ENCODE data around the gene TMEM109. TPM values are rescaled to one million over a fixed set of nuclear protein-coding genes. Genes with fewer than 3 reads are reported as not detected.

The TMEM109 gene
- total and polyA plus RNA-seq, 9 of the 15 experiments (the other 6 are each of a cell fraction or from before 2014, with no cell fraction given) = 9.2 to 71.3 (median 30.5) TPM

- Histone ChIP-seq H3K4me1 (replicated peaks in 1 of 2; ENCODE audit: control insufficient read depth in 2 of 2, insufficient read depth in 2 of 2, low read length in 2 of 2) (peaks cover 17 to 29% of the 10 kb centered on the region in 2 experiments; a peak in 4 of 5 replicates), H3K9ac (ENCODE audit: insufficient read depth in 1 of 2, low read depth in 2 of 2, low read length in 2 of 2) (peak overlapping the region in 1 of 2 experiments; percentile 39; a peak in 1 of 4 replicates), H3K4me3 (no peak overlapping the region), H3K9me1 (ENCODE audit: control insufficient read depth, insufficient read depth, low read length) (no peaks in the 10 kb centered on the region), H4K20me1 (replicated peaks; ENCODE audit: control insufficient read depth, insufficient read depth, low read length) (peaks cover 5% of the 10 kb centered on the region; the same call in 1 of the 2 replicates), H2AFZ (ENCODE audit: low read depth, low read length) (no peak overlapping the region), H3K27ac (ENCODE audit: extremely low read depth, low read depth, low read length) (no peak overlapping the region), H3K9me3 (replicated peaks; ENCODE audit: control insufficient read depth, insufficient read depth, low read depth, low read length) (no peaks in the 10 kb centered on the region), H3K79me2 (ENCODE audit: control insufficient read depth, insufficient read depth, low read length) (peaks cover 54% of the 10 kb centered on the region), H3K36me3 (ENCODE audit: control insufficient read depth, insufficient read depth, low read length) (peaks cover 45% of the 10 kb centered on the region), H3K27me3 (ENCODE audit: control insufficient read depth in 2 of 2, insufficient read depth in 2 of 2, low read length in 2 of 2) (no peaks in the 10 kb centered on the region), H3K4me2 (ENCODE audit: insufficient read depth, low read length) (no peak overlapping the region)
- no peak for DNase-seq (ENCODE audit: extremely low read depth in 1 of 4, low spot score in 3 of 4)
- no peak for FAIRE-seq
- no peak for TF ChIP-seq HNRNPK (IDR thresholded peaks at IDR 0.05; ENCODE audit: low read depth, low read length, poor library complexity, severe bottlenecking)
- no peak for TF ChIP-seq CBFA2T2 (conservative IDR thresholded peaks at IDR 0.05)
- no peak for TF ChIP-seq RBM25 (IDR thresholded peaks at IDR 0.05; ENCODE audit: low read depth, low read length, severe bottlenecking)
- TF ChIP-seq ZNF785 (CRISPR knock-in tag; IDR thresholded peaks at IDR 0.05) = no peak
- TF ChIP-seq FUS (optimal IDR thresholded peaks at IDR 0.05; ENCODE audit: low read depth, low read length) = no peak
- WGBS (ENCODE audit: insufficient coverage, low coverage, missing lambda C conversion rate) = 83% methylated on average over 2 of the region's 3 CpGs
- POLR2A ChIA-PET = interaction anchor here (0.6 to 2.3 kb wide), 3 partner anchors 11 to 1147 kb away, joined by 3 to 14 read pairs (median 4); partner anchors contain the start of gene PRPF19
- ATAC-seq = no peak
- no TSS peak for BruUV-seq (replicated peaks)
- in situ Hi-C loops (cut with MboI) = no loop called here
- CTCF ChIA-PET (ENCODE audit: low intra/inter-chr PET ratio) = no interaction called here
- intact Hi-C loops (cut with micrococcal nuclease) = no loop called here
These were observed 2.8 kb downstream of the TMEM109 start for GRCh38 chr11:60916669-60917206.

- no peak overlapping the region for H3K9ac ChIP-seq (ENCODE audit: insufficient read depth in 1 of 2, low read depth in 2 of 2, low read length in 2 of 2)
- DNase-seq (ENCODE audit: extremely low read depth in 1 of 4, low spot score in 3 of 4) = no peak
- intact Hi-C loops (cut with micrococcal nuclease) (no loop called here), in situ Hi-C loops (cut with MboI) (no loop called here)
- ChIA-PET POLR2A (interaction anchor here (0.6 kb wide), 1 partner anchor 1147 kb away, joined by 3 read pairs; no protein-coding TSS in a partner anchor), CTCF (ENCODE audit: low intra/inter-chr PET ratio) (interaction anchor here (0.6 kb wide), 1 partner anchor 455 kb away, joined by 5 read pairs; no protein-coding TSS in a partner anchor)
- no peak overlapping the region for H3K27ac ChIP-seq (ENCODE audit: extremely low read depth, low read depth, low read length)
- no peaks in the 10 kb centered on the region for H3K9me1 ChIP-seq (ENCODE audit: control insufficient read depth, insufficient read depth, low read length)
- ATAC-seq = no peak
- H3K27me3 ChIP-seq (ENCODE audit: control insufficient read depth in 2 of 2, insufficient read depth in 2 of 2, low read length in 2 of 2) = no peaks in the 10 kb centered on the region
- H2AFZ ChIP-seq (ENCODE audit: low read depth, low read length) = no peak overlapping the region
- H3K4me2 ChIP-seq (ENCODE audit: insufficient read depth, low read length) = no peak overlapping the region
- no TSS peak for BruUV-seq (replicated peaks)
- H3K9me3 ChIP-seq (replicated peaks; ENCODE audit: control insufficient read depth, insufficient read depth, low read depth, low read length) = no peaks in the 10 kb centered on the region
- peaks cover 48% of the 10 kb centered on the region for H3K36me3 ChIP-seq (ENCODE audit: control insufficient read depth, insufficient read depth, low read length)
- 83% methylated on average over 1 of the region's 1 CpG for WGBS (ENCODE audit: insufficient coverage, low coverage, missing lambda C conversion rate)
- no peak for FAIRE-seq
- H3K79me2 ChIP-seq (ENCODE audit: control insufficient read depth, insufficient read depth, low read length) = peaks cover 54% of the 10 kb centered on the region
- peaks cover 17 to 29% of the 10 kb centered on the region in 2 experiments; a peak in 4 of 5 replicates for H3K4me1 ChIP-seq (replicated peaks in 1 of 2; ENCODE audit: control insufficient read depth in 2 of 2, insufficient read depth in 2 of 2, low read length in 2 of 2)
- peaks cover 5% of the 10 kb centered on the region; the same call in 1 of the 2 replicates for H4K20me1 ChIP-seq (replicated peaks; ENCODE audit: control insufficient read depth, insufficient read depth, low read length)
- no peak overlapping the region for H3K4me3 ChIP-seq
- TF ChIP-seq ZNF280B (CRISPR knock-in tag; IDR thresholded peaks at IDR 0.05) (no peak), ZBTB7A (IDR thresholded peaks at IDR 0.05; ENCODE audit: borderline replicate concordance, control insufficient read depth, low read depth, low read length) (no peak), PTTG1 (tag; IDR thresholded peaks at IDR 0.05; ENCODE audit: low read depth) (no peak), ZNF644 (tag; IDR thresholded peaks at IDR 0.05; ENCODE audit: low read depth) (no peak), ELK3 (CRISPR knock-in tag; IDR thresholded peaks at IDR 0.05) (no peak)
These were observed 3.3 kb downstream of the TMEM109 start for GRCh38 chr11:60917267-60917666.

Data from K562 (cell line).